Measurements from ENCODE around the gene OVOL2. TPM values are rescaled to one million over a fixed set of nuclear protein-coding genes. Genes with fewer than 3 reads are reported as not detected.

OVOL2 gene
- total RNA-seq, 6 donors from 2014 or later = 6.6 to 36.7 (median 19.2) TPM

DNA sequence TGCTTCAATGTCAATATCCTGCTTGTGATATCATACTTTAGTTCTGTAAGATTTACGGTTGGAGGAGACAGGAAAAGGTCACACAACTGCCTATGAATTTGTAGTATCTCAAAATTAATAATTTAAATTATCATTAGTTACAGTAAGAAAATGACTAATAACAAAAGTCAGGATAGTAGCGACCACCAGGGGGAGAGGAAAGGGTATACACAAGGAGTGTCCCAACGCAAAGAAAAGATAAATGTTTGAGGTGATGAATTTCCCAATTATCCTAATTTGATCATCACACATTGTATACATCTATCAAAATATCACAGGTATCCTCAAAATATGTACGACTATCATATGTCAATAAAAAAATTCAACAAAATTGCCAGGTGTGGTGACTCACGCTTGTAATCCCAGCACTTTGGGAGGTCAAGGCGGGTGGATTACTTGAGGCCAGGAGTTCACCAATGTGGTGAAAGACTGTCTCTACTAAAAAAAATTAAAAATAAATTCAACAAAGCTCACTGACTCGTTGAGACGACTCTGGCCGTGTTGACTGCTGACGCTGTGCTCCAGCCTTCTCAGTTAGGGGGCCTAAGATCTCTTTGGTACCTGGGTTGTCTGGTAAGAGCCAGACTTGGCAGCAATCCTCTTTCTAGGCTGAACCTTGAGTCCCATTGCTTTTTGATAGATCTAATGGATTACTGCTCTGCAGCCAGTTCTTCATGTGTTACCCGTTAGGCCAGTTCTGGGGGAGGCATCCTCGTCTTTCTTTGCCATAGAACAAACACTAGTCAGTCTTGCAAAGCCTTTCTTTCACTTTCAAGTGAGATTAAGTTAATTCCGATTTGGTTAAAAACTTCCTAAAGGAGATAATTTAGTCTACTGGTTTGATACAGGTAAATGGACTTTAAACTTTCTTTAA lies 9.0 kb upstream of the OVOL2 start:
- Histone ChIP-seq H3K36me3 (no peaks in the 10 kb centered on the region), H3K9me3 (no peaks in the 10 kb centered on the region), H3K4me3 (no peak overlapping the region), H3K27ac (no peak overlapping the region), H3K4me1 (no peaks in the 10 kb centered on the region), H3K27me3 (no peaks in the 10 kb centered on the region)
- ATAC-seq (ENCODE audit: low FRiP score in 2 of 2) (no peak), DNase-seq (no peak)
- TF ChIP-seq POLR2A (IDR thresholded peaks at IDR 0.05) (no peak), POLR2AphosphoS5 (IDR thresholded peaks at IDR 0.05) (no peak), EP300 (IDR thresholded peaks at IDR 0.05) (no peak)
- TF ChIP-seq, protein P1, sequence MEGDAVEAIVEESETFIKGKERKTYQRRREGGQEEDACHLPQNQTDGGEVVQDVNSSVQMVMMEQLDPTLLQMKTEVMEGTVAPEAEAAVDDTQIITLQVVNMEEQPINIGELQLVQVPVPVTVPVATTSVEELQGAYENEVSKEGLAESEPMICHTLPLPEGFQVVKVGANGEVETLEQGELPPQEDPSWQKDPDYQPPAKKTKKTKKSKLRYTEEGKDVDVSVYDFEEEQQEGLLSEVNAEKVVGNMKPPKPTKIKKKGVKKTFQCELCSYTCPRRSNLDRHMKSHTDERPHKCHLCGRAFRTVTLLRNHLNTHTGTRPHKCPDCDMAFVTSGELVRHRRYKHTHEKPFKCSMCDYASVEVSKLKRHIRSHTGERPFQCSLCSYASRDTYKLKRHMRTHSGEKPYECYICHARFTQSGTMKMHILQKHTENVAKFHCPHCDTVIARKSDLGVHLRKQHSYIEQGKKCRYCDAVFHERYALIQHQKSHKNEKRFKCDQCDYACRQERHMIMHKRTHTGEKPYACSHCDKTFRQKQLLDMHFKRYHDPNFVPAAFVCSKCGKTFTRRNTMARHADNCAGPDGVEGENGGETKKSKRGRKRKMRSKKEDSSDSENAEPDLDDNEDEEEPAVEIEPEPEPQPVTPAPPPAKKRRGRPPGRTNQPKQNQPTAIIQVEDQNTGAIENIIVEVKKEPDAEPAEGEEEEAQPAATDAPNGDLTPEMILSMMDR (IDR thresholded peaks at IDR 0.05) = no peak
- WGBS, 2 donors = 63 to 71% methylated on average over 13 of the region's 13 CpGs

DNA sequence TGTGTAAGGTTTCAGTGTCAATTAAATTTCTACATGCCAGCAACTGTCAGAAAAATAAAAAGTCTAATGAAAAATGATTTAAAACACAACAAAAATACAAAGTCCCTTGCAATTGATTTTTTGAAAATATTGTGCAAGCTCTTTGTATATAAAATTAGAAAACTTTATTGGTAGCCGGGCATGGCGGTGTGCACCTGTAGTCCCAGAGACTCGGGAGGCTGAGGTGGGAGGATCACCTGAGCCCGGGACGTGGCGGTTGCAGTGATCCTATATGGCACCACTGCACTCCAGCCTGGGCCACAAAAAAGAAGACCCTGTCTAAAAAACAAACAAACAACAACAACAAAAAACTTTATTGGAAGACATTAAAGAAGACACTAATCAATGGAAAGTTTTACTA lies 6.0 kb upstream of the OVOL2 start:
- no peak for ATAC-seq (ENCODE audit: low FRiP score in 2 of 2)
- DNase-seq = no peak
- Histone ChIP-seq H3K36me3 (no peaks in the 10 kb centered on the region), H3K27ac (no peak overlapping the region), H3K27me3 (peaks cover 0 to 3% (median 0%) of the 10 kb centered on the region in 4 donors), H3K4me1 (peaks cover 0 to 7% (median 4%) of the 10 kb centered on the region in 4 donors), H3K4me3 (no peak overlapping the region), H3K9me3 (no peaks in the 10 kb centered on the region)
- TF ChIP-seq POLR2AphosphoS5 (IDR thresholded peaks at IDR 0.05) (no peak), EP300 (IDR thresholded peaks at IDR 0.05) (no peak), POLR2A (IDR thresholded peaks at IDR 0.05) (no peak)
- TF ChIP-seq, protein P1 (IDR thresholded peaks at IDR 0.05) = no peak
- 92 to 96% methylated on average over 6 of the region's 6 CpGs for WGBS, 2 donors

DNA sequence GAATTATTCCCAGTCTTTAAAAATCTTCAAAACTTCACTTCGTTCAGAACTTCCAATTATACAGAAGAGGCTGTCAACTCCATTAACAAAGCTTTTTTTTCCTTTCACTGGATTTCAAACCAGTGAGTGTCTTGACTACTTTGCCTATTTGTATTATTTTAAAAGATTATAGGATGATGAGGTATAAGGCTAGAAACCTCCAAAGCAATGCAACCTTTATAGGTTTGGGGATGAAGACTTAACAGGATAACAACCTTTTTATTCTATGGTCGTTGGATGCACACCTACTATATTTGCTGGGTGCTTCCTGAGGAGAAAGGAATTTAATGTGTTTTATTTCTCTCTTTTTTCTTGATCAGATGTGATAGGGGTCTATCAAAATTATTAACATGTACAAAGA lies 1.9 kb upstream of the OVOL2 start:
- Histone ChIP-seq H3K27ac (no peak overlapping the region), H3K4me3 (peak overlapping the region in 2 of 4 donors; percentile 50 to 60), H3K4me1 (peaks cover 18 to 44% (median 31%) of the 10 kb centered on the region in 4 donors), H3K27me3 (peaks cover 0 to 33% (median 14%) of the 10 kb centered on the region in 4 donors), H3K9me3 (no peaks in the 10 kb centered on the region), H3K36me3 (no peaks in the 10 kb centered on the region)
- no peak for ATAC-seq (ENCODE audit: low FRiP score in 2 of 2)
- TF ChIP-seq, protein P1 (IDR thresholded peaks at IDR 0.05) = no peak
- no peak for TF ChIP-seq EP300 (IDR thresholded peaks at IDR 0.05)
- DNase-seq = no peak
- WGBS, 2 donors = 32 to 38% methylated on average over 2 of the region's 2 CpGs

DNA sequence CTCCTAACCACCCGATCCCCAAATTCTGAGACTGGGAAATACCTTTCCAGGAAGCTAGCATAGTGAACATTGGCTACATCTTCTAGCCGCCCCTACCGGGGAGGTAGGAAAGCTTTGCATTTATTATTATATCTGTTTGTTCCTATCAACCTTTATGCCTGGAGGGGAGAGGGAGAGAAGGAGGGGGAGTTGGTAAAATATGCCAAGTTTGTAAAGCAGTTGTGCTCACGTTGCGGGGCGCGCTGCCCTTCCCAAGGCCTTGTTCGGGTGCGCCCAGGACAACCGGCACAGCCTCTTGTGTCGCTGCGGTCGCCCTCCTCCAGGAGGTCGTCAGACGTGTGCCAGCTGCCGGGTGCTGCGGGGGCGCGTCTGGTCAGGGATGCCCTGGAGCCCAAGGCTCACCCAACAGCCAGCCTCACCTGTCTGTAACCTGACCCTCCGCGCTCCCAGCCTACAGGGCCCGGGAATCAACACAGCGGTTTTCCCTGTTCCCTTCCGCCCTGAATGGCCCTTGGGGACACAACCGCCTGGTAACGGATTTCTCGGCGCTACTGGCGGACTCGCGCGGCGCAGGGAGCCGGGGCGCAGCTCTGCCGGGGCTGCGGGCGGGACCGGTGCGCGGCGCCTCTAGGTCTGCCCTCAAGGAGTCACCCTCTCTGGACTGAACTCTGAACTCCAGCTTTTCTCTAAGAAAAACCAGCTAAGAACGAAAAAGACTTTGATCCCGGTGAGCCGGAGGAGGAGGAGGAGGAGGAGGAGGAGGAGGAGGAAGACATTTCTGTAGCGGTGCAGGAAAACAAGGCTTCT lies 1.1 kb upstream of the OVOL2 start:
- peak; percentile 77 to 86 for DNase-seq

More for the DNA sequence above, 1.1 kb upstream of the OVOL2 start:
- peak; percentile 38 to 49 for ATAC-seq (ENCODE audit: low FRiP score in 2 of 2)
- Histone ChIP-seq H3K36me3 (no peaks in the 10 kb centered on the region), H3K4me3 (peak overlapping the region in 3 of 4 donors; percentile 50 to 60 (median 53)), H3K4me1 (peaks cover 19 to 47% (median 31%) of the 10 kb centered on the region in 4 donors), H3K9me3 (no peaks in the 10 kb centered on the region), H3K27me3 (peaks cover 0 to 33% (median 14%) of the 10 kb centered on the region in 4 donors), H3K27ac (peak overlapping the region in 3 of 4 donors; percentile 7 to 84 (median 82))
- 4 to 5% methylated on average over 17 to 45 of the region's 46 CpGs for WGBS, 2 donors
- peak in 1 of 2 donors; percentile 25 for TF ChIP-seq POLR2AphosphoS5 (IDR thresholded peaks at IDR 0.05)
- peak in 2 of 4 donors; percentile 30 to 42 for TF ChIP-seq POLR2A (IDR thresholded peaks at IDR 0.05)
- TF ChIP-seq, protein P1 (IDR thresholded peaks at IDR 0.05) = peak in 1 of 6 experiments; percentile 24
- no peak for TF ChIP-seq EP300 (IDR thresholded peaks at IDR 0.05)

All from upper lobe of left lung (tissue), 6 donors.